GM12864 (cell line): ENCODE results near the gene TFEC.

Source experiments
- DNase-seq: peaks from one replicate; pipeline ENCODE4 v3.0.0-alpha.2; 2011; ENCODE audit warnings: low read depth
- H3K4me3 ChIP-seq: 2 replicates; pipeline ENCODE4 v1.5.1; 2011; ENCODE audit warnings: mild to moderate bottlenecking, low read depth, low read length, control low read depth
- TF ChIP-seq, protein P1 (sequence below): IDR thresholded peaks from 2 replicates; pipeline ENCODE4 v1.5.1; 2011; ENCODE audit warnings: low read depth, mild to moderate bottlenecking, moderate library complexity, low read length, control low read depth, inconsistent platforms; ENCODE audit errors: missing control alignments

Gene TFEC

DNA sequence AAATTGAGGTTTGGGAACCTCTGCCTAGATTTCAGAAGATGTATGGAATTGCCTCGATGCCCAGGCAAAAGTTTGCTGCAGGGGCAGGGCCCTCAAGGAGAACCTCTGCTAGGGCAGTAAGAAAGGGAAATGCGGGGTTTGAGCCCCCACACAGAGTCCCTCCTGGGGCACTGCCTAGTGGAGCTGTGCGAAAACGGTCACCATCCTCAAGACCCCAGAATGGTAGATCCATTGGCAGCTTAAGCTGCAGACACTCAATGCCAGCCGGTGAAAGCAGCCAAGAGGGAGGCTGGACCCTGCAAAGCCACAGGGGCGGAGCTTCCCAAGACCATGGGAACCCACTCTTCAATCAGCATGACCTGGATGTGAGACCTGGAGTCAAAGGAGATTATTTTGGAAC, 15.0 kb upstream of the TFEC start:
- H3K4me3 ChIP-seq: no peak overlapping the region
- DNase-seq: no peak
- TF ChIP-seq, protein P1, sequence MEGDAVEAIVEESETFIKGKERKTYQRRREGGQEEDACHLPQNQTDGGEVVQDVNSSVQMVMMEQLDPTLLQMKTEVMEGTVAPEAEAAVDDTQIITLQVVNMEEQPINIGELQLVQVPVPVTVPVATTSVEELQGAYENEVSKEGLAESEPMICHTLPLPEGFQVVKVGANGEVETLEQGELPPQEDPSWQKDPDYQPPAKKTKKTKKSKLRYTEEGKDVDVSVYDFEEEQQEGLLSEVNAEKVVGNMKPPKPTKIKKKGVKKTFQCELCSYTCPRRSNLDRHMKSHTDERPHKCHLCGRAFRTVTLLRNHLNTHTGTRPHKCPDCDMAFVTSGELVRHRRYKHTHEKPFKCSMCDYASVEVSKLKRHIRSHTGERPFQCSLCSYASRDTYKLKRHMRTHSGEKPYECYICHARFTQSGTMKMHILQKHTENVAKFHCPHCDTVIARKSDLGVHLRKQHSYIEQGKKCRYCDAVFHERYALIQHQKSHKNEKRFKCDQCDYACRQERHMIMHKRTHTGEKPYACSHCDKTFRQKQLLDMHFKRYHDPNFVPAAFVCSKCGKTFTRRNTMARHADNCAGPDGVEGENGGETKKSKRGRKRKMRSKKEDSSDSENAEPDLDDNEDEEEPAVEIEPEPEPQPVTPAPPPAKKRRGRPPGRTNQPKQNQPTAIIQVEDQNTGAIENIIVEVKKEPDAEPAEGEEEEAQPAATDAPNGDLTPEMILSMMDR: no peak

DNA sequence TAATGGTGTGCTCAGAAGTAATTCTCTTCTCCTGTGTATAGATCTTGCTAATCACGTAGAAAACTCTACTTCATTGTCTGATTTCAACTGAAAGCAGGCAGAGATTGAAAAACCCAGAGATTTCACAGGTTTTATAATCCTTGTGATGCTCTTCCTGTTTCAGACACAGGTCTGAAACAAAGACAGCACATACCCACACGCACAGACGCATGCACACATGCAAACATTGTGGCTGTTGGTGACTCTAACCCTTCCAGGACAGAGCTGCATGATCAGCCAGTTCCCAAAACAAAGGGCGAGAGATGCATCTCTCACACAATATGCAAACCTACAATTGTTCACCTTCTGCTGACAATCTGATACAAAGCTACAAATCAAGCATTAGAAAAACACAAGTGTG, 11.1 kb upstream of the TFEC start:
- H3K4me3 ChIP-seq: no peak overlapping the region
- peak; percentile 37 for DNase-seq
- TF ChIP-seq, protein P1: no peak

DNA sequence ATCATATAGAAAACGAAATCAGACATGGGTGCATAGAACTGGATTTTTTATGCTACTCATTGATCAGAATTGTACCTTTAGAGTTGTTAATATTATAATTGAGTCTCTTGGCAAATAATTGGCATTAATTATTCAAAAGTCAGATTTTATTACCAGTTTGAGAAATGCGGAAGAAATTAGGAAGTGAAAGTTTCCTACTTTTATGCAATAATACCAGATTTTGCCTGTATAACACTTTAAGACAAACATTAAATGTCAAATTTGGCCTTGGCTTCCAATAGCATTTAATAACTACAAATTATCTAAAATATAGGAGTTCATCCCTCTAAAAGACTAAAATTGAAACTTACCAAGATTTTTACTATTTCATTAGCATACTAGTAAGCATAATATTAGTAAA, 6.8 kb upstream of the TFEC start:
- no peak for DNase-seq
- TF ChIP-seq, protein P1: no peak

DNA sequence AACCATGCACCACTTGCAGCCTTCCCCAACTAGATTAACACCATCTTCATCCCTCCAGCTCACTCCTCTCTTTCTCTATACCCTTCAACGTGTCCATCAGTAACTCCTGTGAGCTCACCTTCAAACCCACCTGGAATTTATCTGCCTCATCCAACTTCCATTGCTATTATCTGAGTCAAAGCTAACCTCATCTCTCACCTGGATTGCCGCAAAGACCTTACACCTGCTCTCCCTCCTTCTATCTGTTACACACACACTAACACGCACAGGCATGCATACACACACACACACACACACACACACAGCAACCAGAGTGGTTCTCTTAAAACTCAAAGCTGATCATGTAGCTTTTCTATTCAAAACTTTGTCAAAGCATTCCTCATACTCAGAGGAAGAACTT, 3.8 kb upstream of the TFEC start:
- TF ChIP-seq, protein P1: no peak
- H3K4me3 ChIP-seq: no peak overlapping the region
- DNase-seq: no peak

More for the DNA sequence above, 6.8 kb upstream of the TFEC start:
- no peak overlapping the region for H3K4me3 ChIP-seq

DNA sequence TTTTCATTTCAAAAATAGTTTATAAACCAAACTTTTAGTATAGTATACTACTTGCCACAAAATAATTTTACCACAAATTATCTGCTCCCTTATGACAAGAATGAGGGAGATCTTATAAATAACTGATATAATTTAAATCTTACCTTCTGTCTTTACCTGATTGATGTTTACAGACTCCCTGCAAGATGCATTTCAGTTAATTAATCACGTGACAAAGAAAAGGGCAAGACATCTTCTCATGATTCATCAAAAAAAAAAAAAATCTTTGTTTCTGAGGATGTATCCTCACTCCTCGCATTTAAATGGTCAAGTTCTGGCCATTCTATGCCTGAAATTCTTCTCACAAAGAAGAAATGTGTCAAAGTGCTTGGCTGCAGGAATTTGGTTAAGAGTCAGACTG, 2.3 kb upstream of the TFEC start:
- TF ChIP-seq, protein P1: no peak

DNA sequence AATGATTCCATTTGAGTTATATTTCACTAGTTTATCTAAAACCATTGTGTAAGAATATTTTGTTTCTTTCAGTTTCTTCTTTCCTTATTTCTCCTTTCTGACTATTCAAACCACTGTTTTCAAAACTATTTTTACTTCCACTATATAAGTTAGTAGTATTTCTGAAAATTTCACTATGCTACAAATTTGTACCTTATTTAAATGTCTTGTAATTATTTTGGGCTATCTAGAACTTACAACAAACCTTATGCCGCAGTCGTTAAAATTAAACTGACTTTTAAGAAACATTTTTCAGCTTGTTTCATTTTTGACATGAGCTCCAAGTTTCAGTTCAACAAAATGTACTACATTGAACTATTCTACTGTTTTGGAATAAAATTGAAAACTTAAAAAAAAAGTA, 1.8 kb downstream of the TFEC start:
- TF ChIP-seq, protein P1: no peak
- peak; percentile 10 for DNase-seq
- no peak overlapping the region for H3K4me3 ChIP-seq

More for the DNA sequence above, 2.3 kb upstream of the TFEC start:
- no peak overlapping the region for H3K4me3 ChIP-seq
- DNase-seq: no peak

DNA sequence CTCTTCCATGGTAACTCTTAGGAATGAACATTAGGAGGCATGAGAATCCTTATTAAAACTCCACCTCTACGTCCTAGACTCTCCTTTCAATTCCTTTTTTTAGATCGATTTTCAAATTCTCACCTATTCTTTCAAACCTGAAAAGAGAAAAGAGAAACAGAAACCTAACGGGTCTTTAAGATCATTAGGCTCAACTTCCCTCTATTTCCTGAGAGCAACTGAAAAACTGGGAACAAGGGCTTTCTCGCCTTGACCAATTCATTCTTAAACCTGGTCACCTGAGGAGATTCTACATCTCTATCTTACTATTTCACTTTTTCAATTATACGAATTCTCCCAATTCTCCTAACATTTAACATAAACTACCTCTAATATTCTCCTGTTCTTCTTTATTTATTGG, 2.8 kb downstream of the TFEC start:
- DNase-seq: no peak

More for the DNA sequence above, 2.8 kb downstream of the TFEC start:
- no peak overlapping the region for H3K4me3 ChIP-seq
- TF ChIP-seq, protein P1: no peak
